Astrocyte (in vitro differentiated cells and primary cell): ENCODE results near the gene VRK1. TPM values are rescaled to one million over a fixed set of nuclear protein-coding genes. Genes with fewer than 3 reads are reported as not detected.

ENCODE experiments used
- DNase-seq: peaks from one replicate; pipeline ENCODE4 v3.0.0-alpha.2; 2010; ENCODE audit warnings: low read depth
- FAIRE-seq: peaks from 2 replicates; lab custom pipeline; 2011; peaks lifted over from hg19 to GRCh38; lab: Jason Lieb, UNC
- H2AFZ ChIP-seq: 2 replicates; pipeline ENCODE4 v1.6.0; 2012; ENCODE audit warnings: low read depth, low read length, inconsistent platforms
- H3K27ac ChIP-seq: 2 replicates; pipeline ENCODE4 v1.5.1; 2011; ENCODE audit warnings: low read depth, low read length, inconsistent platforms
- H3K27me3 ChIP-seq: 2 replicates; pipeline ENCODE4 v1.6.0; 2011; ENCODE audit warnings: low read length, inconsistent platforms; ENCODE audit not compliant: insufficient read depth
- H3K36me3 ChIP-seq: 2 replicates; pipeline ENCODE4 v1.5.1; 2011; ENCODE audit warnings: low read length, inconsistent platforms; ENCODE audit not compliant: insufficient read depth
- H3K4me1 ChIP-seq: 2 replicates; pipeline ENCODE4 v1.5.1; 2011; ENCODE audit warnings: low read length, inconsistent platforms; ENCODE audit not compliant: insufficient read depth
- H3K4me2 ChIP-seq: 2 replicates; pipeline ENCODE4 v1.6.0; 2012; ENCODE audit warnings: low read length, inconsistent platforms
- H3K4me3 ChIP-seq: 2 replicates; pipeline ENCODE4 v1.5.1; 2011; ENCODE audit warnings: low read depth, mild to moderate bottlenecking, low read length, inconsistent platforms; ENCODE audit not compliant: insufficient read depth
- H3K79me2 ChIP-seq: 2 replicates; pipeline ENCODE4 v1.6.0; 2012; ENCODE audit warnings: mild to moderate bottlenecking, low read length, inconsistent platforms; ENCODE audit not compliant: insufficient read depth
- H3K9ac ChIP-seq: 2 replicates; pipeline ENCODE4 v1.6.0; 2012; ENCODE audit warnings: mild to moderate bottlenecking, low read length, inconsistent platforms
- H3K9me3 ChIP-seq: 2 replicates; pipeline ENCODE4 v1.5.1; 2012; ENCODE audit warnings: low read depth, mild to moderate bottlenecking, low read length, inconsistent platforms; ENCODE audit not compliant: insufficient read depth
- H4K20me1 ChIP-seq: 2 replicates; pipeline ENCODE4 v1.6.0; 2012; ENCODE audit warnings: low read length, inconsistent platforms; ENCODE audit not compliant: insufficient read depth
- H3K27ac Mint-ChIP-seq: one replicate; pipeline ENCODE4 v1.8.0; 2021; ENCODE audit warnings: mild to moderate bottlenecking, mixed read lengths; ENCODE audit not compliant: unreplicated experiment
- H3K27me3 Mint-ChIP-seq: one replicate; pipeline ENCODE4 v1.8.0; 2021; ENCODE audit warnings: low read depth, mixed read lengths; ENCODE audit not compliant: unreplicated experiment
- H3K36me3 Mint-ChIP-seq: one replicate; pipeline ENCODE4 v1.8.0; 2021; ENCODE audit warnings: low read depth, mixed read lengths; ENCODE audit not compliant: unreplicated experiment
- H3K4me1 Mint-ChIP-seq: one replicate; pipeline ENCODE4 v1.8.0; 2021; ENCODE audit warnings: low read depth, mixed read lengths; ENCODE audit not compliant: unreplicated experiment
- H3K4me3 Mint-ChIP-seq: one replicate; pipeline ENCODE4 v1.8.0; 2021; ENCODE audit warnings: mild to moderate bottlenecking, moderate library complexity, mixed read lengths; ENCODE audit not compliant: unreplicated experiment
- H3K9me3 Mint-ChIP-seq: one replicate; pipeline ENCODE4 v1.8.0; 2021; ENCODE audit warnings: mild to moderate bottlenecking, mixed read lengths; ENCODE audit not compliant: unreplicated experiment
- CTCF ChIP-seq: IDR thresholded peaks from 2 replicates; pipeline ENCODE4 v1.5.1; 2011; ENCODE audit warnings: low read depth, mild to moderate bottlenecking, inconsistent platforms, low read length, moderate library complexity; ENCODE audit not compliant: insufficient read depth
- EZH2 ChIP-seq: IDR thresholded peaks from 2 replicates; pipeline ENCODE4 v1.6.1; 2012; ENCODE audit warnings: mild to moderate bottlenecking, low read length, inconsistent platforms; ENCODE audit not compliant: insufficient read depth
- total RNA-seq: library from RNA; stranded (reverse); gene quantifications from 2 replicates; pipeline ENCODE4 v1.2.1, GENCODE V29; 2021

The VRK1 gene
- total RNA-seq, 1 donor from 2014 or later, result 11.6 TPM

GRCh38 chr14:96781371-96781770, 15.8 kb upstream of the VRK1 start:
- Mint-ChIP-seq H3K4me1 (no peaks in the 10 kb centered on the region), H3K4me3 (no peak overlapping the region), H3K9me3 (no peaks in the 10 kb centered on the region), H3K36me3 (no peaks in the 10 kb centered on the region), H3K27me3 (peaks cover 6% of the 10 kb centered on the region), H3K27ac (no peak overlapping the region)
- no peaks in the 10 kb centered on the region for H3K4me1 ChIP-seq
- H3K9ac ChIP-seq, result no peak overlapping the region
- no peaks in the 10 kb centered on the region for H3K79me2 ChIP-seq
- H3K36me3 ChIP-seq, result no peaks in the 10 kb centered on the region
- DNase-seq (no peak), FAIRE-seq (no peak)
- no peaks in the 10 kb centered on the region for H4K20me1 ChIP-seq
- H3K4me3 ChIP-seq, result no peak overlapping the region
- no peak for TF ChIP-seq CTCF
- TF ChIP-seq EZH2, result no peak
- no peak overlapping the region for H2AFZ ChIP-seq
- H3K27me3 ChIP-seq, result no peaks in the 10 kb centered on the region
- H3K27ac ChIP-seq, result no peak overlapping the region
- no peaks in the 10 kb centered on the region for H3K9me3 ChIP-seq
- H3K4me2 ChIP-seq, result no peak overlapping the region

- Mint-ChIP-seq H3K4me1 (no peaks in the 10 kb centered on the region), H3K4me3 (no peak overlapping the region), H3K27me3 (peaks cover 6% of the 10 kb centered on the region), H3K9me3 (no peaks in the 10 kb centered on the region), H3K36me3 (no peaks in the 10 kb centered on the region), H3K27ac (no peak overlapping the region)
- Histone ChIP-seq H3K4me1 (no peaks in the 10 kb centered on the region), H3K79me2 (no peaks in the 10 kb centered on the region), H3K27me3 (peaks cover 3% of the 10 kb centered on the region), H4K20me1 (no peaks in the 10 kb centered on the region), H3K36me3 (no peaks in the 10 kb centered on the region), H3K27ac (no peak overlapping the region), H3K4me3 (no peak overlapping the region), H3K9ac (no peak overlapping the region), H3K9me3 (no peaks in the 10 kb centered on the region), H3K4me2 (no peak overlapping the region), H2AFZ (no peak overlapping the region)
- DNase-seq, result no peak
- no peak for FAIRE-seq
- TF ChIP-seq EZH2 (no peak), CTCF (no peak)
Measured at GRCh38 chr14:96782436-96782835, 14.7 kb upstream of the VRK1 start.

GRCh38 chr14:96783043-96783914, 13.9 kb upstream of the VRK1 start:
- no peak overlapping the region for H3K4me3 Mint-ChIP-seq
- H3K4me1 Mint-ChIP-seq, result no peaks in the 10 kb centered on the region
- Histone ChIP-seq H3K79me2 (no peaks in the 10 kb centered on the region), H4K20me1 (no peaks in the 10 kb centered on the region), H3K4me1 (no peaks in the 10 kb centered on the region), H2AFZ (no peak overlapping the region), H3K9me3 (no peaks in the 10 kb centered on the region), H3K4me2 (no peak overlapping the region), H3K4me3 (no peak overlapping the region), H3K36me3 (no peaks in the 10 kb centered on the region), H3K9ac (no peak overlapping the region), H3K27ac (no peak overlapping the region), H3K27me3 (peaks cover 3% of the 10 kb centered on the region)
- DNase-seq (peak; percentile 39), FAIRE-seq (no peak)
- no peak for TF ChIP-seq EZH2
- no peak for TF ChIP-seq CTCF
- H3K27ac Mint-ChIP-seq, result no peak overlapping the region
- no peaks in the 10 kb centered on the region for H3K36me3 Mint-ChIP-seq
- peaks cover 6% of the 10 kb centered on the region for H3K27me3 Mint-ChIP-seq
- H3K9me3 Mint-ChIP-seq, result no peaks in the 10 kb centered on the region
